OCI-LY1 (cell line): ENCODE data around the gene KLF17.

Experiments
- H2AFZ ChIP-seq: fragments of 200-600 bp; sonication (generic), shearing (Covaris generic); 2 replicates; pipeline ENCODE4 v1.6.0; 2014; ENCODE audit warnings: antibody characterized with exemption, mild to moderate bottlenecking, low read length
- H3F3A ChIP-seq: fragments of 200-600 bp; sonication (generic), shearing (Covaris generic); 2 replicates; pipeline ENCODE4 v1.6.0; 2014; ENCODE audit warnings: mild to moderate bottlenecking, antibody characterized with exemption, low read length, moderate library complexity; ENCODE audit not compliant: insufficient read depth
- H3K27ac ChIP-seq: fragments of 200-600 bp; sonication (generic); 2 replicates; pipeline ENCODE4 v1.5.1; 2014; ENCODE audit warnings: low read length, mixed run types, mild to moderate bottlenecking, low read depth; ENCODE audit not compliant: poor library complexity, severe bottlenecking
- H3K27me3 ChIP-seq: fragments of 200-600 bp; sonication (generic); 2 replicates; pipeline ENCODE4 v1.6.0; 2014; ENCODE audit warnings: antibody characterized with exemption, mild to moderate bottlenecking, low read length, moderate library complexity; ENCODE audit not compliant: insufficient read depth
- H3K36me3 ChIP-seq: fragments of 200-600 bp; sonication (generic); 2 replicates; pipeline ENCODE4 v1.6.1; 2014; ENCODE audit warnings: mild to moderate bottlenecking, antibody characterized with exemption, low read length, moderate library complexity, mixed read lengths; ENCODE audit not compliant: insufficient read depth
- H3K4me1 ChIP-seq: fragments of 200-600 bp; sonication (generic); 2 replicates; pipeline ENCODE4 v1.5.1; 2014; ENCODE audit warnings: mild to moderate bottlenecking, low read length, moderate library complexity; ENCODE audit not compliant: insufficient read depth, severe bottlenecking
- H3K4me2 ChIP-seq: fragments of 200-600 bp; sonication (generic), shearing (Covaris generic); 2 replicates; pipeline ENCODE4 v1.6.1; 2014; ENCODE audit warnings: low read length
- H3K4me3 ChIP-seq: fragments of 200-600 bp; sonication (generic); 2 replicates; pipeline ENCODE4 v1.5.1; 2014; ENCODE audit warnings: low read length, low read depth, mild to moderate bottlenecking, mixed read lengths; ENCODE audit not compliant: poor library complexity, severe bottlenecking
- H3K79me2 ChIP-seq: fragments of 200-600 bp; shearing (Covaris generic); 2 replicates; pipeline ENCODE4 v1.6.1; 2016; ENCODE audit warnings: mixed run types, low read length, mixed read lengths; ENCODE audit not compliant: insufficient read depth
- H3K9ac ChIP-seq: fragments of 200-600 bp; sonication (generic), shearing (Covaris generic); 2 replicates; pipeline ENCODE4 v1.6.1; 2014; ENCODE audit warnings: mild to moderate bottlenecking, low read length, mixed read lengths
- H3K9me2 ChIP-seq: fragments of 200-600 bp; sonication (generic), shearing (Covaris generic); 2 replicates; pipeline ENCODE4 v1.6.1; 2014; ENCODE audit warnings: low read depth, mild to moderate bottlenecking, low read length, mixed read lengths
- H3K9me3 ChIP-seq: fragments of 200-600 bp; shearing (Covaris generic); 2 replicates; pipeline ENCODE4 v1.6.1; 2014; ENCODE audit warnings: low read length, mixed read lengths
- H4K20me1 ChIP-seq: fragments of 200-600 bp; sonication (generic), shearing (Covaris generic); 2 replicates; pipeline ENCODE4 v1.6.0; 2016; ENCODE audit warnings: mild to moderate bottlenecking, low read length; ENCODE audit not compliant: insufficient read depth
- EZH2 ChIP-seq: fragments of 200-600 bp; sonication (generic), shearing (Covaris generic); IDR thresholded peaks from 2 replicates; pipeline ENCODE4 v1.8.0; 2017; ENCODE audit warnings: borderline replicate concordance, mixed run types, mild to moderate bottlenecking, antibody characterized with exemption, low read length, moderate library complexity, mixed read lengths
- TF ChIP-seq, protein P1 (sequence below): fragments of 200-600 bp; sonication (generic), shearing (Covaris generic); IDR thresholded peaks from 2 replicates; pipeline ENCODE4 v1.5.1; 2017; ENCODE audit warnings: mild to moderate bottlenecking, antibody characterized with exemption, low read length, moderate library complexity, mixed read lengths

Gene KLF17

GRCh38 chr1:44170281-44170823, 51.7 kb downstream of the KLF17 start:
- Histone ChIP-seq H4K20me1 (no peaks in the 10 kb centered on the region), H3K9ac (no peak overlapping the region), H3K4me3 (no peak overlapping the region), H3K27ac (no peak overlapping the region), H3K79me2 (no peaks in the 10 kb centered on the region), H3K4me2 (no peak overlapping the region), H3K36me3 (no peaks in the 10 kb centered on the region), H3K4me1 (no peaks in the 10 kb centered on the region), H3K9me2 (no peaks in the 10 kb centered on the region), H2AFZ (no peak overlapping the region), H3K9me3 (peaks cover 5% of the 10 kb centered on the region; the same call in 1 of the 2 replicates), H3K27me3 (no peaks in the 10 kb centered on the region), H3F3A (no peaks in the 10 kb centered on the region)
- TF ChIP-seq, protein P1, sequence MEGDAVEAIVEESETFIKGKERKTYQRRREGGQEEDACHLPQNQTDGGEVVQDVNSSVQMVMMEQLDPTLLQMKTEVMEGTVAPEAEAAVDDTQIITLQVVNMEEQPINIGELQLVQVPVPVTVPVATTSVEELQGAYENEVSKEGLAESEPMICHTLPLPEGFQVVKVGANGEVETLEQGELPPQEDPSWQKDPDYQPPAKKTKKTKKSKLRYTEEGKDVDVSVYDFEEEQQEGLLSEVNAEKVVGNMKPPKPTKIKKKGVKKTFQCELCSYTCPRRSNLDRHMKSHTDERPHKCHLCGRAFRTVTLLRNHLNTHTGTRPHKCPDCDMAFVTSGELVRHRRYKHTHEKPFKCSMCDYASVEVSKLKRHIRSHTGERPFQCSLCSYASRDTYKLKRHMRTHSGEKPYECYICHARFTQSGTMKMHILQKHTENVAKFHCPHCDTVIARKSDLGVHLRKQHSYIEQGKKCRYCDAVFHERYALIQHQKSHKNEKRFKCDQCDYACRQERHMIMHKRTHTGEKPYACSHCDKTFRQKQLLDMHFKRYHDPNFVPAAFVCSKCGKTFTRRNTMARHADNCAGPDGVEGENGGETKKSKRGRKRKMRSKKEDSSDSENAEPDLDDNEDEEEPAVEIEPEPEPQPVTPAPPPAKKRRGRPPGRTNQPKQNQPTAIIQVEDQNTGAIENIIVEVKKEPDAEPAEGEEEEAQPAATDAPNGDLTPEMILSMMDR = no peak; the same call in 1 of the 2 replicates
- TF ChIP-seq EZH2 = no peak

GRCh38 chr1:44174630-44175029, 56.0 kb downstream of the KLF17 start:
- no peaks in the 10 kb centered on the region for H4K20me1 ChIP-seq
- no peaks in the 10 kb centered on the region for H3K79me2 ChIP-seq
- H2AFZ ChIP-seq = no peak overlapping the region
- no peaks in the 10 kb centered on the region for H3K27me3 ChIP-seq
- TF ChIP-seq EZH2 = no peak
- TF ChIP-seq, protein P1 = no peak
- H3K36me3 ChIP-seq = no peaks in the 10 kb centered on the region
- no peaks in the 10 kb centered on the region for H3K4me1 ChIP-seq
- no peak overlapping the region for H3K4me3 ChIP-seq
- no peak overlapping the region for H3K27ac ChIP-seq
- H3K4me2 ChIP-seq = no peak overlapping the region
- no peak overlapping the region for H3K9ac ChIP-seq
- no peaks in the 10 kb centered on the region for H3F3A ChIP-seq
- H3K9me2 ChIP-seq = no peaks in the 10 kb centered on the region
- H3K9me3 ChIP-seq = peaks cover 8% of the 10 kb centered on the region
